Colonic mucosa (tissue), 4 donors: ENCODE measurements around the gene TUBA1A. TPM values are rescaled to one million over a fixed set of nuclear protein-coding genes. Genes with fewer than 3 reads are reported as not detected.
"Not testable (repeated sequence)": the region's sequence is repeated elsewhere in the genome, so short reads cannot be mapped to it uniquely, and the experiment has no call there.

Experiments
- DNase-seq: peaks from one replicate; pipeline ENCODE4 v3.0.0-alpha.2; 2020
- H3K27ac ChIP-seq: fragments of 200-600 bp; one replicate; pipeline ENCODE4 v1.8.0; 2021
- H3K27me3 ChIP-seq: fragments of 200-600 bp; one replicate; pipeline ENCODE4 v1.8.0; 2021
- H3K36me3 ChIP-seq: fragments of 200-600 bp; one replicate; pipeline ENCODE4 v1.8.0; 2021
- H3K4me1 ChIP-seq: fragments of 200-600 bp; one replicate; pipeline ENCODE4 v1.8.0; 2021; ENCODE audit warnings: mild to moderate bottlenecking
- H3K4me3 ChIP-seq: fragments of 200-600 bp; one replicate; pipeline ENCODE4 v1.8.0; 2021
- H3K9ac ChIP-seq, 2 donors: one replicate each; pipeline ENCODE4 v1.7.0; 2013; ENCODE audit warnings: control low read depth in 2 of 2, low read depth in 2 of 2, low read length in 2 of 2
- H3K9me3 ChIP-seq: fragments of 200-600 bp; one replicate; pipeline ENCODE4 v1.8.0; 2021
- CTCF ChIP-seq: fragments of 200-600 bp; IDR thresholded peaks from one replicate; pipeline ENCODE4 v1.8.0; 2022; ENCODE audit warnings: antibody characterized with exemption, mild to moderate bottlenecking
- intact Hi-C: fragments of 100-400 bp; cut with DNase I; formaldehyde crosslinking; loops from one replicate; pipeline ENCODE4 v1.14.1; 2022
- total RNA-seq, 2 donors: library from RNA; stranded (reverse); fragmentation: NEBNext Ultra II Directional in 1 of 2; extraction: Animal tissue kit (Norgen Biotek cat#: 25700) in 1 of 2; gene quantifications; one replicate each; pipeline ENCODE4 v1.2.1, GENCODE V29; 2021
- donor health status: healthy.
- donor health status: DM: no; HTN: no; CAD: no.
- donor health status: DM: no; HTN: no; CAD: no.

TUBA1A gene
- total RNA-seq, 2 donors from 2014 or later, result 16.9 to 70.3 TPM

GRCh38 chr12:49200919-49201594 is 12.2 kb upstream of the TUBA1A start:
- intact Hi-C loops, result no loop called here
- Histone ChIP-seq H3K27ac (peak overlapping the region; percentile 51), H3K27me3 (no peaks in the 10 kb centered on the region), H3K36me3 (no peaks in the 10 kb centered on the region), H3K9me3 (no peaks in the 10 kb centered on the region), H3K4me3 (no peak overlapping the region), H3K4me1 (no peaks in the 10 kb centered on the region), H3K9ac (no peak overlapping the region)
- no peak for DNase-seq
- no peak for TF ChIP-seq CTCF

- H3K27me3 ChIP-seq, result no peaks in the 10 kb centered on the region
- H3K36me3 ChIP-seq, result no peaks in the 10 kb centered on the region
- H3K4me1 ChIP-seq, result no peaks in the 10 kb centered on the region
- no peak overlapping the region for H3K9ac ChIP-seq
- H3K9me3 ChIP-seq, result no peaks in the 10 kb centered on the region
- no peak for TF ChIP-seq CTCF
- no peak overlapping the region for H3K27ac ChIP-seq
- H3K4me3 ChIP-seq, result no peak overlapping the region
- intact Hi-C loops, result no loop called here
- DNase-seq, result no peak
Measured at GRCh38 chr12:49198431-49199155, 9.7 kb upstream of the TUBA1A start.

- no peak for DNase-seq
- Histone ChIP-seq H3K9me3 (no peaks in the 10 kb centered on the region), H3K36me3 (no peaks in the 10 kb centered on the region), H3K9ac (no peak overlapping the region), H3K27ac (no peak overlapping the region), H3K4me3 (no peak overlapping the region), H3K27me3 (no peaks in the 10 kb centered on the region), H3K4me1 (no peaks in the 10 kb centered on the region)
- TF ChIP-seq CTCF, result no peak
- intact Hi-C loops, result no loop called here
Measured at GRCh38 chr12:49197256-49197655, 8.4 kb upstream of the TUBA1A start.

- H3K9ac ChIP-seq, result no peak overlapping the region
- H3K27me3 ChIP-seq, result no peaks in the 10 kb centered on the region
- no peak overlapping the region for H3K27ac ChIP-seq
- DNase-seq, result no peak
- intact Hi-C loops, result no loop called here
- no peaks in the 10 kb centered on the region for H3K4me1 ChIP-seq
- H3K4me3 ChIP-seq, result no peak overlapping the region
- H3K9me3 ChIP-seq, result no peaks in the 10 kb centered on the region
- H3K36me3 ChIP-seq, result no peaks in the 10 kb centered on the region
- no peak for TF ChIP-seq CTCF
Measured at GRCh38 chr12:49195736-49196135, 6.9 kb upstream of the TUBA1A start.

GRCh38 chr12:49193746-49194145 is 4.9 kb upstream of the TUBA1A start:
- H3K4me3 ChIP-seq, H3K9ac ChIP-seq, H3K9me3 ChIP-seq, H3K4me1 ChIP-seq, intact Hi-C loops, H3K27ac ChIP-seq, H3K27me3 ChIP-seq, DNase-seq, H3K36me3 ChIP-seq: not testable (repeated sequence)

- H3K27me3 ChIP-seq, H3K9ac ChIP-seq, H3K27ac ChIP-seq, H3K9me3 ChIP-seq, H3K36me3 ChIP-seq, intact Hi-C loops, DNase-seq, H3K4me3 ChIP-seq, H3K4me1 ChIP-seq: not testable (repeated sequence)
Measured at GRCh38 chr12:49191498-49191897, 2.6 kb upstream of the TUBA1A start.
